Uterus (tissue), 2 donors: ENCODE results near the gene WDR64.

Source experiments
- CTCF ChIP-seq, 4 experiments: fragments of 200-600 bp in 2 of 4; fragments of 450-650 bp in 2 of 4; sonication (generic) in 2 of 4; IDR thresholded peaks; one replicate each; pipeline ENCODE4 v1.5.1; 2016 to 2019; ENCODE audit warnings: antibody characterized with exemption in 4 of 4, mild to moderate bottlenecking in 2 of 4, moderate library complexity in 1 of 4
- POLR2A ChIP-seq, 2 donors: fragments of 450-650 bp; IDR thresholded peaks; one replicate each; pipeline ENCODE4 v1.6.1; 2016; ENCODE audit warnings: antibody characterized with exemption in 2 of 2, mild to moderate bottlenecking in 1 of 2, moderate library complexity in 1 of 2

- TF ChIP-seq CTCF (IDR thresholded peaks at IDR 0.05), result no peak
- no peak for TF ChIP-seq POLR2A (IDR thresholded peaks at IDR 0.05)
Measured at GRCh38 chr1:241652012-241652411, at the start of gene WDR64.
